H1 (cell line): ENCODE measurements around the gene NUBPL. TPM values are rescaled to one million over a fixed set of nuclear protein-coding genes. Genes with fewer than 3 reads are reported as not detected.

Experiments
- CTCF ChIA-PET: fragments of 300-600 bp; sonication (Branson Sonifier 250); formaldehyde crosslinking; loops from one replicate; lab custom pipeline; 2021; ENCODE audit not compliant: partially characterized antibody; lab: Charles Lee
- POLR2A ChIA-PET: fragments of 300-600 bp; sonication (Branson Sonifier 250); formaldehyde crosslinking; loops from one replicate; lab custom pipeline; 2021; ENCODE audit warnings: inconsistent platforms; ENCODE audit not compliant: partially characterized antibody; lab: Charles Lee
- DNase-seq, 2 experiments: peaks; one replicate each; pipeline versions ENCODE4 v3.0.0 to v3.0.0-alpha.2; 2010 to 2022; ENCODE audit warnings: low spot score in 2 of 2, low read depth in 1 of 2, mixed read lengths in 1 of 2
- FAIRE-seq: peaks from 2 replicates; lab custom pipeline; 2011; peaks lifted over from hg19 to GRCh38; lab: Jason Lieb, UNC
- H2AFZ ChIP-seq: 2 replicates; pipeline ENCODE4 v1.8.1; 2012; ENCODE audit warnings: low read length, inconsistent platforms
- H2AK5ac ChIP-seq: 2 replicates; pipeline ENCODE4 v1.6.1; 2013; ENCODE audit warnings: low read depth, low read length
- H2BK120ac ChIP-seq: replicated peaks from 2 replicates; pipeline ENCODE3; 2013; ENCODE audit warnings: low read depth, low read length, inconsistent platforms
- H2BK12ac ChIP-seq: 2 replicates; pipeline ENCODE4 v1.6.1; 2013; ENCODE audit warnings: low read depth, low read length
- H2BK15ac ChIP-seq: 2 replicates; pipeline ENCODE4 v1.6.1; 2013; ENCODE audit warnings: low read length
- H2BK20ac ChIP-seq: 2 replicates; pipeline ENCODE4 v1.6.1; 2013; ENCODE audit warnings: low read length
- H2BK5ac ChIP-seq: 2 replicates; pipeline ENCODE4 v1.6.1; 2013; ENCODE audit warnings: low read depth, low read length
- H3K14ac ChIP-seq: 2 replicates; pipeline ENCODE4 v1.6.1; 2013; ENCODE audit warnings: inconsistent platforms; ENCODE audit not compliant: insufficient read length
- H3K18ac ChIP-seq: 2 replicates; pipeline ENCODE4 v1.6.1; 2013; ENCODE audit warnings: low read length; ENCODE audit errors: extremely low read depth
- H3K23ac ChIP-seq: 2 replicates; pipeline ENCODE4 v1.6.1; 2013; ENCODE audit warnings: inconsistent platforms; ENCODE audit not compliant: insufficient read length
- H3K23me2 ChIP-seq: 2 replicates; pipeline ENCODE4 v1.6.1; 2013; ENCODE audit warnings: low read depth, low read length
- H3K27ac ChIP-seq: 2 replicates; pipeline ENCODE4 v1.6.1; 2011; ENCODE audit warnings: low read depth, low read length, inconsistent platforms
- H3K27me3 ChIP-seq, 4 experiments: replicated peaks in 1 of 4; 1 replicate in 1 of 4; 2 replicates in 3 of 4; pipeline versions ENCODE4 v1.6.1 to v1.8.1; 2011 to 2013; ENCODE audit warnings: low read length in 3 of 4, mild to moderate bottlenecking in 3 of 4, inconsistent platforms in 2 of 4, mixed read lengths in 2 of 4, moderate library complexity in 1 of 4; ENCODE audit not compliant: control insufficient read depth in 3 of 4, insufficient read depth in 3 of 4; ENCODE audit errors: extremely low read depth in 1 of 4
- H3K36me3 ChIP-seq, 4 experiments: 2 replicates each; pipeline versions ENCODE4 v1.6.1 to v1.8.1; 2011 to 2013; ENCODE audit warnings: mild to moderate bottlenecking in 4 of 4, low read length in 3 of 4, moderate library complexity in 2 of 4, control low read depth in 1 of 4, inconsistent platforms in 1 of 4; ENCODE audit not compliant: insufficient read depth in 4 of 4, control insufficient read depth in 2 of 4
- H3K4ac ChIP-seq: replicated peaks from 2 replicates; pipeline ENCODE3; 2013; ENCODE audit warnings: low read length, low read depth, mixed read lengths, inconsistent platforms; ENCODE audit not compliant: insufficient read length
- H3K4me1 ChIP-seq, 4 experiments: replicated peaks in 1 of 4; 1 replicate in 1 of 4; 2 replicates in 3 of 4; pipeline versions ENCODE4 v1.6.1 to v1.8.1; 2011 to 2013; ENCODE audit warnings: low read length in 3 of 4, inconsistent platforms in 2 of 4, mixed read lengths in 1 of 4; ENCODE audit not compliant: insufficient read depth in 4 of 4, control insufficient read depth in 3 of 4
- H3K4me2 ChIP-seq, 2 experiments: 2 replicates each; pipeline versions ENCODE4 v1.6.1 to v1.8.1; 2011 to 2013; ENCODE audit warnings: low read depth in 2 of 2, low read length in 2 of 2, control low read depth in 1 of 2, inconsistent platforms in 1 of 2, mild to moderate bottlenecking in 1 of 2; ENCODE audit not compliant: insufficient read depth in 1 of 2
- H3K4me3 ChIP-seq, 4 experiments: fragments of 200-600, 300-600 bp in 1 of 4; sonication (generic), shearing (Covaris generic), sonication (Bioruptor Twin) in 1 of 4; 2 replicates each; pipeline versions ENCODE4 v1.5.1 to v1.8.1; 2011 to 2016; ENCODE audit warnings: low read length in 4 of 4, low read depth in 3 of 4, control low read depth in 2 of 4, inconsistent platforms in 2 of 4, mild to moderate bottlenecking in 2 of 4, mixed read lengths in 1 of 4, moderate library complexity in 1 of 4; ENCODE audit not compliant: insufficient read depth in 2 of 4; ENCODE audit errors: extremely low read depth in 1 of 4
- H3K56ac ChIP-seq: replicated peaks from 2 replicates; pipeline ENCODE3; 2013; ENCODE audit warnings: low read depth, mild to moderate bottlenecking, mixed read lengths, low read length, inconsistent platforms; ENCODE audit not compliant: insufficient read length
- H3K79me1 ChIP-seq: 2 replicates; pipeline ENCODE4 v1.6.1; 2013; ENCODE audit warnings: low read depth, low read length, control low read depth
- H3K79me2 ChIP-seq, 2 experiments: 2 replicates each; pipeline versions ENCODE4 v1.6.1 to v1.8.1; 2012 to 2013; ENCODE audit warnings: low read length in 2 of 2, mild to moderate bottlenecking in 2 of 2, inconsistent platforms in 1 of 2; ENCODE audit not compliant: insufficient read depth in 2 of 2, control insufficient read depth in 1 of 2
- H3K9ac ChIP-seq, 4 experiments: replicated peaks in 1 of 4; 1 replicate in 1 of 4; 2 replicates in 3 of 4; pipeline versions ENCODE4 v1.6.1 to v1.8.1; 2011 to 2013; ENCODE audit warnings: low read depth in 3 of 4, low read length in 3 of 4, control low read depth in 2 of 4, mild to moderate bottlenecking in 2 of 4, moderate library complexity in 2 of 4, inconsistent platforms in 1 of 4; ENCODE audit errors: extremely low read depth in 1 of 4
- H3K9me3 ChIP-seq, 2 experiments: 2 replicates each; pipeline versions ENCODE4 v1.6.1 to v1.8.1; 2012 to 2013; ENCODE audit warnings: mild to moderate bottlenecking in 2 of 2, moderate library complexity in 2 of 2, control low read depth in 1 of 2, inconsistent platforms in 1 of 2, low read depth in 1 of 2, low read length in 1 of 2, mixed read lengths in 1 of 2; ENCODE audit not compliant: insufficient read depth in 2 of 2
- H4K20me1 ChIP-seq, 2 experiments: replicated peaks in 1 of 2; 2 replicates each; pipeline versions ENCODE3 to v1.8.1; 2011 to 2013; ENCODE audit warnings: inconsistent platforms in 2 of 2, low read length in 2 of 2, mild to moderate bottlenecking in 1 of 2; ENCODE audit not compliant: insufficient read depth in 2 of 2, control insufficient read depth in 1 of 2
- H4K5ac ChIP-seq: 2 replicates; pipeline ENCODE4 v1.6.1; 2013; ENCODE audit warnings: low read length, low read depth, mixed read lengths, inconsistent platforms; ENCODE audit not compliant: insufficient read length
- H4K8ac ChIP-seq: 2 replicates; pipeline ENCODE4 v1.8.0; 2013; ENCODE audit warnings: mild to moderate bottlenecking, moderate library complexity, low read length, inconsistent platforms; ENCODE audit not compliant: insufficient read depth; ENCODE audit errors: extremely low read depth
- H4K91ac ChIP-seq: replicated peaks from 2 replicates; pipeline ENCODE3; 2013; ENCODE audit warnings: low read length, mixed read lengths, inconsistent platforms; ENCODE audit not compliant: insufficient read length
- ASH2L ChIP-seq: fragments of 200-600, 300-600 bp; sonication (generic); IDR thresholded peaks from one replicate; pipeline ENCODE4 v1.7.1; 2017; ENCODE audit warnings: low read length
- JUND ChIP-seq: IDR thresholded peaks from 2 replicates; pipeline ENCODE4 v1.6.1; 2011; ENCODE audit warnings: mild to moderate bottlenecking, improper control_type of control experiment, low read length
- KDM4A ChIP-seq: IDR thresholded peaks from one replicate; pipeline ENCODE4 v1.7.1; 2012; ENCODE audit warnings: low read depth, mild to moderate bottlenecking, moderate library complexity, low read length, inconsistent platforms; ENCODE audit not compliant: severe bottlenecking
- RAD21 ChIP-seq, 2 experiments: IDR thresholded peaks in 1 of 2; conservative IDR thresholded peaks in 1 of 2; 2 replicates each; pipeline ENCODE4 v1.6.1; 2011; ENCODE audit warnings: low read depth in 2 of 2, low read length in 2 of 2, improper control_type of control experiment in 1 of 2, inconsistent platforms in 1 of 2, mild to moderate bottlenecking in 1 of 2, moderate library complexity in 1 of 2
- RXRA ChIP-seq: IDR thresholded peaks from 2 replicates; pipeline ENCODE4 v1.6.1; 2011; ENCODE audit warnings: low read depth, mild to moderate bottlenecking, low read length, moderate library complexity; ENCODE audit not compliant: insufficient read depth
- TBP ChIP-seq: IDR thresholded peaks from 2 replicates; pipeline ENCODE4 v1.6.1; 2011; ENCODE audit warnings: low read depth, low read length, improper control_type of control experiment
- WGBS, 2 experiments: shearing (Covaris generic) in 1 of 2; methylation state at CpG; one replicate each; pipeline versions ENCODE4 v1.1.6 to v1.1.7; 2013 to 2015; ENCODE audit warnings: low lambda C conversion rate in 2 of 2, mixed read lengths in 2 of 2, inconsistent platforms in 1 of 2, low coverage in 1 of 2, missing lambda C conversion rate in 1 of 2; ENCODE audit not compliant: insufficient replicate concordance in 2 of 2, insufficient coverage in 1 of 2, insufficient read length in 1 of 2; ENCODE audit errors: extremely low coverage in 1 of 2, missing lambda C conversion rate in 1 of 2; 5-methylcytosine and 5-hydroxymethylcytosine counted together
- polyA plus RNA-seq, 7 experiments: library from polyadenylated mRNA; depleted of rRNA in 3 of 7; stranded (reverse) in 5 of 7; unstranded in 2 of 7; fragments of >200 nt in 5 of 7; fragments of 200-250 nt in 2 of 7; gene quantifications; 1 replicate in 5 of 7; 2 replicates in 1 of 7; 4 replicates in 1 of 7; pipeline versions ENCODE4 v1.2.1 to v1.2.3, GENCODE V29; 2011 to 2013; ENCODE audit warnings: missing spikeins in 2 of 7, mixed read lengths in 2 of 7
- total RNA-seq: library from RNA; stranded (reverse); fragmentation: NEBNext Ultra II Directional; extraction: Animal tissue kit (Norgen Biotek cat#: 25700); gene quantifications from 2 replicates; pipeline ENCODE4 v1.2.1, GENCODE V29; 2021
- TF ChIP-seq, protein P1 (sequence below), 3 experiments: IDR thresholded peaks; 1 replicate in 2 of 3; 2 replicates in 1 of 3; pipeline versions ENCODE4 v1.5.1 to v1.6.1; 2011; ENCODE audit warnings: low read length in 3 of 3, mild to moderate bottlenecking in 3 of 3, inconsistent platforms in 2 of 3, low read depth in 1 of 3, moderate library complexity in 1 of 3; ENCODE audit not compliant: insufficient read depth in 1 of 3; ENCODE audit errors: control extremely low read depth in 1 of 3
- TF ChIP-seq, protein P2 (sequence below): IDR thresholded peaks from 2 replicates; pipeline ENCODE4 v1.6.1; 2012; ENCODE audit warnings: inconsistent platforms
- TF ChIP-seq, protein P3 (sequence below): IDR thresholded peaks from 2 replicates; pipeline ENCODE4 v1.6.1; 2011; ENCODE audit warnings: low read length, improper control_type of control experiment

The NUBPL gene
- total and polyA plus RNA-seq, 2 of the 8 experiments (the other 6 are each of a cell fraction or from before 2014, with no cell fraction given), result 1.6 to 6.8 TPM

DNA sequence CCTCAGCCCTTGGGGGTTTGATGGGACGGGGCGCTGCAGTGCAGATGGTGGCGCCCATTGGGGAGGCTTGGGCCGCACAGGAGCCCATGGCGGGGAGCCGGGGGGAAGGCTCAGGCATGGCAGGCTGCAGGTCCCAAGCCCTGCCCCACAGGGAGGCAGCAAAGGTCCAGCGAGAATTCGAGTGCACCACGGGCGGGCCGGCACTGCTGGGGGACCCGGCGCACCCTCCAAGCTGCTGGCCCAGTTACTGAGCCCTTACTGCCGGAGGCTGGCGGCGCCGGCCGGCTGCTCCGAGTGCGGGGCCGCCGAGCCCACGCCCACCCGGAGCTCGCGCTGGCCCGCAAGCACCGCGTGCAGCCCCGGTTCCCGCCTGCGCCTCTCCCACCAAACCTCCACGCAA, 34.1 kb upstream of the NUBPL start:
- no peak overlapping the region for H2BK15ac ChIP-seq
- no peaks in the 10 kb centered on the region for H3K36me3 ChIP-seq
- H3K4me2 ChIP-seq, result no peak overlapping the region
- no peaks in the 10 kb centered on the region for H3K79me1 ChIP-seq
- no peak overlapping the region for H3K4ac ChIP-seq
- H2BK12ac ChIP-seq, result no peak overlapping the region
- H3K27ac ChIP-seq, result no peak overlapping the region
- WGBS, 2 experiments, result 99% methylated on average over 9 of the region's 33 CpGs; no CpG with 5 or more reads in 1 of the 2 experiments
- H3K56ac ChIP-seq, result no peak overlapping the region
- no peak overlapping the region for H2AK5ac ChIP-seq
- H3K27me3 ChIP-seq, result no peaks in the 10 kb centered on the region
- H3K23ac ChIP-seq, result no peak overlapping the region
- H3K79me2 ChIP-seq, result no peaks in the 10 kb centered on the region
- peaks cover 0 to 9% of the 10 kb centered on the region in 2 experiments; a peak in 3 of 4 replicates for H3K9me3 ChIP-seq
- H4K91ac ChIP-seq, result no peak overlapping the region
- no peak overlapping the region for H2BK5ac ChIP-seq
- no peak for FAIRE-seq
- ChIA-PET CTCF (interaction anchor here (1.6 kb wide), 1 partner anchor 16 kb away, joined by 3 read pairs; no protein-coding TSS in a partner anchor), POLR2A (no interaction called here)
- no peaks in the 10 kb centered on the region for H4K20me1 ChIP-seq
- H3K4me3 ChIP-seq, result no peak overlapping the region
- no peak overlapping the region for H2BK20ac ChIP-seq
- H3K14ac ChIP-seq, result no peak overlapping the region
- H3K23me2 ChIP-seq, result no peaks in the 10 kb centered on the region
- no peak overlapping the region for H2AFZ ChIP-seq
- no peak overlapping the region for H4K5ac ChIP-seq
- H4K8ac ChIP-seq, result no peak overlapping the region
- no peak for DNase-seq
- no peak overlapping the region for H2BK120ac ChIP-seq
- no peak overlapping the region for H3K9ac ChIP-seq
- H3K18ac ChIP-seq, result no peak overlapping the region
- no peaks in the 10 kb centered on the region for H3K4me1 ChIP-seq
- TF ChIP-seq RXRA (no peak), RAD21 (IDR thresholded peaks at IDR 0.05 in 1 of 2, conservative IDR thresholded peaks at IDR 0.05 in 1 of 2; ENCODE audit: low read depth in 2 of 2, low read length in 2 of 2) (no peak), KDM4A (no peak), JUND (no peak), ASH2L (no peak), TBP (no peak)
- TF ChIP-seq, protein P1, sequence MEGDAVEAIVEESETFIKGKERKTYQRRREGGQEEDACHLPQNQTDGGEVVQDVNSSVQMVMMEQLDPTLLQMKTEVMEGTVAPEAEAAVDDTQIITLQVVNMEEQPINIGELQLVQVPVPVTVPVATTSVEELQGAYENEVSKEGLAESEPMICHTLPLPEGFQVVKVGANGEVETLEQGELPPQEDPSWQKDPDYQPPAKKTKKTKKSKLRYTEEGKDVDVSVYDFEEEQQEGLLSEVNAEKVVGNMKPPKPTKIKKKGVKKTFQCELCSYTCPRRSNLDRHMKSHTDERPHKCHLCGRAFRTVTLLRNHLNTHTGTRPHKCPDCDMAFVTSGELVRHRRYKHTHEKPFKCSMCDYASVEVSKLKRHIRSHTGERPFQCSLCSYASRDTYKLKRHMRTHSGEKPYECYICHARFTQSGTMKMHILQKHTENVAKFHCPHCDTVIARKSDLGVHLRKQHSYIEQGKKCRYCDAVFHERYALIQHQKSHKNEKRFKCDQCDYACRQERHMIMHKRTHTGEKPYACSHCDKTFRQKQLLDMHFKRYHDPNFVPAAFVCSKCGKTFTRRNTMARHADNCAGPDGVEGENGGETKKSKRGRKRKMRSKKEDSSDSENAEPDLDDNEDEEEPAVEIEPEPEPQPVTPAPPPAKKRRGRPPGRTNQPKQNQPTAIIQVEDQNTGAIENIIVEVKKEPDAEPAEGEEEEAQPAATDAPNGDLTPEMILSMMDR (IDR thresholded peaks at IDR 0.05; ENCODE audit: control extremely low read depth in 1 of 3, insufficient read depth in 1 of 3, low read depth in 1 of 3, low read length in 3 of 3), result no peak
- TF ChIP-seq, protein P2, sequence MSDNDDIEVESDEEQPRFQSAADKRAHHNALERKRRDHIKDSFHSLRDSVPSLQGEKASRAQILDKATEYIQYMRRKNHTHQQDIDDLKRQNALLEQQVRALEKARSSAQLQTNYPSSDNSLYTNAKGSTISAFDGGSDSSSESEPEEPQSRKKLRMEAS, result no peak
- TF ChIP-seq, protein P3, sequence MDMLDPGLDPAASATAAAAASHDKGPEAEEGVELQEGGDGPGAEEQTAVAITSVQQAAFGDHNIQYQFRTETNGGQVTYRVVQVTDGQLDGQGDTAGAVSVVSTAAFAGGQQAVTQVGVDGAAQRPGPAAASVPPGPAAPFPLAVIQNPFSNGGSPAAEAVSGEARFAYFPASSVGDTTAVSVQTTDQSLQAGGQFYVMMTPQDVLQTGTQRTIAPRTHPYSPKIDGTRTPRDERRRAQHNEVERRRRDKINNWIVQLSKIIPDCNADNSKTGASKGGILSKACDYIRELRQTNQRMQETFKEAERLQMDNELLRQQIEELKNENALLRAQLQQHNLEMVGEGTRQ, result no peak
